ENCODE data around the gene CTTNBP2.

GRCh38 chr7:117759950-117760640 is 113.1 kb downstream of the CTTNBP2 start:
- TF ChIP-seq CTCF (IDR thresholded peaks at IDR 0.05; ENCODE audit: low read length) (no peak), EZH2phosphoT487 (IDR thresholded peaks at IDR 0.05; ENCODE audit: low read length) (no peak), EZH2 (optimal IDR thresholded peaks at IDR 0.05; ENCODE audit: low read depth, low read length) (no peak)
